ENCODE data around the gene MICOS13.

DNA sequence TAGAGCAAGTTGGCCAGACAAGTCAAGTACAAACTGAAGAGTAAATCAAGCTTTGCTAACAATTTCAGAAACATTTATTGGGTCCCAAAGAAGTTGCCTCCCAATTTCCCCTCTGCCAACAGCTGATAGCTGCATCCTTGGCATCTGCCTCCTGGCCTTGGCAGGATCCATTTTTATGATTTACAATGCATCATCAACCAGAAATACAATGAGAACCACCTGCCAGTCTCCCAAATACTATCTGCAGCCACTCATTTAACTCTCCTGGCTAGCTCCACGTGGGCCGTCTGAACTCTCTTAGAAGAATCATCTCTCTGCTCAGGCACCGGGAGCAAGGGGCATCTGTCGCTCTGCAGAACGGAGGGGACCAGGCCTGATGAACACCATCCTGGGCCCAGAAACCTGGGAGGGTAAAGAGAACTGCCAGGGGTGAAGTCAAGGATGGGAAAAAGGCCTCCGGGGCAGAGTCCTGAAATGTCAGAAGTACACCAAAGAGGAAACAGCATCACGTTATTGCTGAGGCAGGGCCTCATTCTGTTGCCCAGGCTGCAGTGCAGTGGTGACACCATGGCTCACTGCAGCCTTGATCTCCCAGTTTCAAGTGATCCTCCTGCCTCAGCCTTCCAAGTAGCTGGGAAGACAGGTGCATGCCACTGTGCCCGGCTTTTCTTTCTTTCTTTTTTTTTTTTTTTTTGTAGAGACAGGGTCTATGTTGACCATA lies 37.1 kb upstream of the MICOS13 start:
- no peak for TF ChIP-seq EZH2phosphoT487 (IDR thresholded peaks at IDR 0.05; ENCODE audit: borderline replicate concordance, low read length)
- TF ChIP-seq, protein P1, sequence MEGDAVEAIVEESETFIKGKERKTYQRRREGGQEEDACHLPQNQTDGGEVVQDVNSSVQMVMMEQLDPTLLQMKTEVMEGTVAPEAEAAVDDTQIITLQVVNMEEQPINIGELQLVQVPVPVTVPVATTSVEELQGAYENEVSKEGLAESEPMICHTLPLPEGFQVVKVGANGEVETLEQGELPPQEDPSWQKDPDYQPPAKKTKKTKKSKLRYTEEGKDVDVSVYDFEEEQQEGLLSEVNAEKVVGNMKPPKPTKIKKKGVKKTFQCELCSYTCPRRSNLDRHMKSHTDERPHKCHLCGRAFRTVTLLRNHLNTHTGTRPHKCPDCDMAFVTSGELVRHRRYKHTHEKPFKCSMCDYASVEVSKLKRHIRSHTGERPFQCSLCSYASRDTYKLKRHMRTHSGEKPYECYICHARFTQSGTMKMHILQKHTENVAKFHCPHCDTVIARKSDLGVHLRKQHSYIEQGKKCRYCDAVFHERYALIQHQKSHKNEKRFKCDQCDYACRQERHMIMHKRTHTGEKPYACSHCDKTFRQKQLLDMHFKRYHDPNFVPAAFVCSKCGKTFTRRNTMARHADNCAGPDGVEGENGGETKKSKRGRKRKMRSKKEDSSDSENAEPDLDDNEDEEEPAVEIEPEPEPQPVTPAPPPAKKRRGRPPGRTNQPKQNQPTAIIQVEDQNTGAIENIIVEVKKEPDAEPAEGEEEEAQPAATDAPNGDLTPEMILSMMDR (IDR thresholded peaks at IDR 0.05; ENCODE audit: low read depth, low read length, poor library complexity, severe bottlenecking), result no peak
